Right renal cortex interstitium (tissue), 3 donors: ENCODE measurements around the gene MLEC. TPM values are rescaled to one million over a fixed set of nuclear protein-coding genes. Genes with fewer than 3 reads are reported as not detected.
A peak's percentile ranks its signal among the peaks of the same experiment; 100 is the strongest.
"Not testable (repeated sequence)": the region's sequence is repeated elsewhere in the genome, so short reads cannot be mapped to it uniquely, and the experiment has no call there.

ENCODE experiments used
- DNase-seq, 3 donors: peaks; one replicate each; pipeline ENCODE4 v3.0.0-alpha.2; 2013; ENCODE audit warnings: low read depth in 3 of 3, low spot score in 2 of 3
- polyA plus RNA-seq, 3 donors: library from polyadenylated mRNA; unstranded; fragments of 120-200 nt; gene quantifications; one replicate each; pipeline ENCODE4 v1.2.1, GENCODE V29; 2013; ENCODE audit not compliant: insufficient read length in 3 of 3

The MLEC gene
- polyA plus RNA-seq, 3 donors = 177 to 191 (median 185) TPM

DNA sequence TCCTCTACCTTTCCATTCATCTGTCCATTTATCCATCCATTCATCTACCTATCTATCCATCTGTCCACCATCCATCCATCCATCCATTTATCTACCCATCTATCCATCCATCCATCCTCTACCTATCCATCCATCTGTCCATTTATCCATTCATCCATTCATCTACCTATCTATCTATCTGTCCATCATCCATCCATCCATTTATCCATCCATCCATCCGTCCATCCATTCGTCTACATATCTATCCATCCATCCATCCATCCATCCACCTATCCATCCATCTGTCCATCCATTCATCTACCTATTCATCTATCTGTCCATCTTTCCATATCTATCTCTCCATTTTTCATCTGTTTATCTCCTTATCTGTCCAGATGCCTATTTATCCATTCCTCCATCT lies 25.5 kb upstream of the MLEC start:
- DNase-seq = no peak

DNA sequence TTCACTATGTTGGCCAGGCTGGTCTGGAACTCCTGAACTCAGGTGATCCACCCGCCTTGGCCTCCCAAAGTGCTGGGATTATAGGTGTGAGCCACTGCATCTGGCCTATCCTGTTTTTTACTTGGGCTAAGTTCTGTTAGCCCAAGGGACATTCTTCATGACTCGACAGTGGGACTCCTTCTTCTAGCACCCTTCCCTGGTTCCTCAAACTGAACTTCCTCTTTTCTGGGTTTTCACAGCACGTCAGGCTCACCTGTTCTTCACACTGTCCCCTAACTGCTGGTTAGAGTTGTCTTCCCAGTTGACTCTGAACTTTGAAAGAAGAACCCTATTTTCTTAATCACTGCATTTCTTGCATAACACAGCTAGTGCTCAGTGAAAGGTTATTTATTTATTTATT lies 24.1 kb upstream of the MLEC start:
- no peak for DNase-seq

DNA sequence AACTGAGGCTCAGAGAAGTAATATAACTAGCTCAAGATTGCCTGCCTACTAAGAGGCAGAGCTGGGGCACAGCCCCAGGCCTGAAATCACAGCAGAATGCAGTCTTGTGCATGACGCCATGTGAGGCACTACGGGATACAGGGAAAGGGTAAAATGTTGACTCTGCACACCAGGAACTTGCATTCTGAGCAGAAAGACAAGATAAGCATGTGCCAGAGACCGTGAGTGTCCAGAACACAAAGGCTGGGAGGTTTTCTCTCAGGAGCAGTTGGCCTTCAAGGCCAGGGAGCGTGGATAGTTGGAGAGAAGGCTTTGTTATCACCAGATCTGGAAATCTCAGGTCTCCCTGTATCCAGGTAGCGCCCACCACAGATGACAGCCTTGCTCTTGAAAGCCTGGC lies 23.2 kb upstream of the MLEC start:
- DNase-seq = no peak

DNA sequence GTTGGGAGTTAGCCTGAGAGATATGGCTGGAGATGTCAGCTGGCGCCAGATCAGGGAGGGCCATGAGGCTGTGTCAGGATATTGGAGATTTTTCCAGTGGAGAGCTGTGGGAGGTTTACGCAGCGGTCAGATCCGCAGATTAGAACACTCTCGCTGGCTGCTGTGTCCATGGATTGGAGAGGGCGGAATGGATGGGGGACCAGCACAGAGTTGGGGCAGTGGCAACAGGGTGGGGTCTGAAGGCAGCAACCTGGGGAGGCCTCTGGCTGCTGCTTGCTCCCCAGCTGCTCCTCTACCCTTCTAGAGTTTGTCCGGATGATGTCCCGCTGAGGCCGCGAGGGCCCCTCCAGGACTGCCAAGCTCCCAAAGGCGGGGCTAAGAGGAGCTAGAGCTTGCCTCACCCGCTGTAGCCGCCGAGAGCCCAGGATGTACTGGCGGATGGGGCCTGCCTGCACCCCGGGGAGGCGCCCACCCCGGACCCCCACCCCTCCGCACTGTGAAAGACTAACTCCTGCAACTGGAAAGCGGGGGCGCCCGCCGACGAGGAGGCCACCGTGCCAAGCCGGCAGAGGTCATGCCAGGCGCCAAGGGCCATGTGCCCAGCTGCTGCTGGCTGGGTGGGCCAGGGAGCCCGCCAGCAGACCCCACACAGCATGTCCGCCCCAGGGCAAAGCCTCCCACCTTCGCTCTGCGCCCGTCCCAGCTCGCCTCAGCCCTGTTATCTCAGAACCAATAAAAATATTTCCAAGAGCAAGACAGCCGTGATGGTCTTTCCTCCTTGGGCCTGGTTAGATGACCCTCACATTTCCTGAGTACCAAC lies 20.2 kb upstream of the MLEC start:
- DNase-seq = no peak

DNA sequence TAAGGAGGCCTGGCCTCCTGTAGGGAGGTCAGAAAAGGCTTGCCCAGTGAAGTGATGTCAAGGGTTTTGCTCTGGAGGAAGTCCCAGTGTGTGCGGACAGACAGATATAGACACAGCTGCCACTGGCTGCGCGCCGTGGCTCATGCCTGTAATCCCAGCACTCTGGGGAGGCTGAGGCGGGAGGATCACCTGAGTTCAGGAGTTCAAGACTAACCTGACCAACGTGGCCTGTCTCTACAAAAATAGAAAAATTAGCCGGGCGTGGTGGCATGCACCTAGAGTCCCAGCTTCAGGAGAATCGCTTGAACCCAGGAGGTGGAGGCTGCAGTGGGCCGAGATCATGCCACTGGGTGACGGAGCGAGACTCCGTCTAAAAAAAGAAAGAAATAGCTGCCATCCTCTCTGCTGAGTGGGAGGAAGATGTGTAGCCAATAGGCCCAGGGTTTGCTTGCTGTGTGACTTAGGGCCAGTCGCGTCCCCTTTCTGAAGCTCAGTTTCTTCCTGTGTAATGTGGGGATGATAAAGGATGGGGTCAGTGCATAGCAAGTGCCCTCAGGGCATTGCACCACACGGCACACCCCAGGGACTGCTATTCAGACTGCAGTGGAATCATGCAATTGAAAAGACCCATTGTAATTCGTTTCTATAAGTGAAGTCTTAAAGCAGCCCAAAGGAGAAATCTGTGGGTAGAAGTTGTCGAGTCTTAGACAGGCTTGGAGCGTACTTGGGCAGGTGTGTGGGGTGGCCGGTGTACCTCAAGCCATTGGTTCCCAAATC lies 18.7 kb upstream of the MLEC start:
- no peak for DNase-seq

DNA sequence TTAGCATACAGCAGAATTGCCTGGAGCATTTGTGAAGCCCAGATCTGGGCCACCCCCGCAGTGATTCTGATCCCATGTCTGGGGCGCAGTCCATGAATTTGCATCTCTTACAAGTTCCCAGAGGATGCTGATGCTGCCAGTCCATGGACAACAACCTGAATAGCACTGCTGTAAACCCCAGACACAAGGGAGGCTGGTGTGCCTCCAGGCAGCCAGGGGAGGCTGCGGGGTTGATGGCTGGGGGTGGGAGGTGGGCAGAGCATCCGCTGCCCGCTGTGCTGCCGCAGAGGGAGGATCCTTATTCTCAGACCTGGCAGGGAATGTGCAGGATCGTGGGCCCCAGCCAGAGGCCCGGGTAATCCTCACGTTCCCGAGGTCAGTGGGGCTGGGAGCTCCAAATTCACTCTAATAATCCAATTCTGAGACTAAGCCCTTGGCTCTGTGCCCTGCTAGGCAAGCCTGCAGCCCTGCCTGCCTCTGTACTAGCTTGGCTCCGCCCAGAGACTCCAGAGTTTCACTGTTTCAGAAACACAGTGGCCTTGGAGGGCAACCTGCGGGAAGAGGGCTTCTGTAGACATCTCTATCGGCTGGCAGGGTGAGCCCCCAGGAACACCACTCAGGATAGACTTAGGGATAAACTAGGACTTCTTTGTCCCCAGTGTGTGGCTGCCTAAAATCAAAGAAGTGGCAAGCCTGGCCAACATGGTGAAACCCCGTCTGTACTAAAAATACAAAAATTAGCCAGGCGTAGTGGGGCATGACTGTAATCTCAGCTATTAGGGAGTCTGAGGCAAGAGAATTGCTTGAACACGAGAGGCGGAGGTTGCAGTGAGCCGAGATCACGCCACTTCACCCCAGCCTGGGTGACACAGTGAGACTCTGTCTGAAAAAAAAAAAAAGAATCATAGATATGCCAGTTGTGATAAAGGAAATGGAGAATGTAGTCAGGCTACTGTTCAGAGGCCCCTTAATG lies 17.8 kb upstream of the MLEC start:
- DNase-seq = no peak

DNA sequence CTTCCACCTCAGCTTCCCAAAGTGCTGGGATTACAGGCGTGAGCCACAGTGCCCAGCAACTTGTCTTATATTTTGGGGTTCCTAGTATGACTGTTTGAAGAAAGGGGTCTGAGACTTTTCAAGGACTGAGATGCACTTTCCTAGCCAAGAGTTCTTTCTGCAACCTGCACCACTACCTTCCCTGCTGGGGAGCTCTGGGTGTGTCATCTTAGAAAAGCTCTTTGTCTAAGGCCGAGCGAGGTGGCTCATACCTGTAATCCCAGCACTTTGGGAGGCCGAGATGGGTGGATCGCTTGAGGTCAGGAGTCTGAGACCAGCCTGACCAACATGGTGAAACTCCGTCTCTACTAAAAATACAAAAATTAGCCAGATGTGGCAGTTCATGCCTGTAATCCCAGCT lies 16.7 kb upstream of the MLEC start:
- DNase-seq = not testable (repeated sequence)

DNA sequence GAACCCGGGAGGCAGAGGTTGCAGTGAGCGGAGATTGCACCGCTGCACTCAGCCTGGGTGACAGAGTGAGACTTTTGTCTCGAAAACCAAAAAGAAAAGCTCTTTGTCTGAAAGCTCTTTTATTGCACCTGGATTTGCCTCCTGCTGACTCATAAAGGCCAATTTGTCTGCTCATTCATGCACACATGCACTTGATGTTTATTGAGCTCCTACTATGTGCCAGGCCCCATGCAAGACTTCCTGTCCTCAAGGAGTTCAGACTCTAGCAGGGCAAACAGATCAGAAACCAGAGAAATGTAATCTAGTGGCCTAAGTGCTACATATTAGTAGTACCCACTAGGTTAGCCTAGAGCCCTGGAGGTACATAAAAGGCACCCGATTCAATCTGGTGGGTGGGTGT lies 16.3 kb upstream of the MLEC start:
- DNase-seq = no peak

DNA sequence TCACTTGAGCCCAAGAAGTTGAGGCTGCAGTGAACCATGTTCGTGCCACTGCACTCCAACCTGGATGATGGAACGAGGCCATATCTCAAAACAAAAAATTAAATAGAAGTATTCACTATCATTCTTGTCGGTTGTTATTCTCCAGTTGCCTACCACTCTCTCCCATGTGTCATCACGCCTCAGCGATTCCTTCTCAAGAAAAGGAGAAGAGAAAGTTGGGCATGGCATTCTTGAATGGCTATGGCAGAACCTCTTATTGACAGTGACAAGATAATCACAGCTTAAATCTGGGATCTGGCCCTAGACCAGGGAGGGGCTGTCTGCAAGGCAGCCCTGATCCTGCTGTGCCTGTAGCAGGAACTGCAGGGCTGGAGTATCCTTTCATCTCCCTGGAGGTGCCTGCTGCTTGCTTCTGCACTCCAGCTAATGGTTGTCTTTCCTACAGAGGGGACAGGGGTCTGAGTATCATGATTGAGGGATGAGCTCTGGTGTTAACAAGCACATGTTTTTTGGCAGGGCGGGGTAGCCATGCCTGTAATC lies 12.8 kb upstream of the MLEC start:
- no peak for DNase-seq

DNA sequence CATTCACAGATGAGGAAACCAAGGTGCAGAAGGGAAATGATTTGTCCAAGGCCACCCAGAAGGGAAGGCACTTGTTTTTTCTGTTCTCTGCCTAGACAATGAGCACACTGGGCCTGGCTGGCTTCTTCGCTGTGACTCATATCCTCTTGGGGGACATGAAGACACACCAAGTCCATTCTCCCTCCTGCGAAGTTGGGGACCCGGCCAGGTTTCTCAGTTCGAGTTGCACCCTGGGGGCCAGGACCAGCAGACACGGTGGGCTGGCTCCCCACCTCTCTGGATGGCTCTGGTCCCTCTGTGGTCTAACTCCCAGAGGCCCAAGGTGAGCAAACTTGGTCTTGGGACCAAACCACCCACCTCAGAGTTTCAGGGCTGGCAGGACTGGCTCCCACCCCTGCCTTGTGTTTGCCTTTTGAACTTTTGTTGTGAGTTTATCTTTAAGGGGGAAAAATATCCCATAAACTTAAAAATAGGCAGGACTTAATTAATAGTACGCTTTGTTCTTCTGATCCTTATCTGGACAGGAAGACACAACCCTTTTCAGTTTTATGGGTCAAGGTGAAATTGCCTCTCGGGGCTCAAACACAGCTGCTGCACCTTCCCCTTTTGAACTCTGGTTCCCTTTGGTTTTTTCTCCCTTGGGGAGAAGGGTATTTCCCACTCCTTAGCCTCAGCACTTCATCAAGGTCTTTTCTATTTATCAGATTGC lies 9.0 kb upstream of the MLEC start:
- no peak for DNase-seq

DNA sequence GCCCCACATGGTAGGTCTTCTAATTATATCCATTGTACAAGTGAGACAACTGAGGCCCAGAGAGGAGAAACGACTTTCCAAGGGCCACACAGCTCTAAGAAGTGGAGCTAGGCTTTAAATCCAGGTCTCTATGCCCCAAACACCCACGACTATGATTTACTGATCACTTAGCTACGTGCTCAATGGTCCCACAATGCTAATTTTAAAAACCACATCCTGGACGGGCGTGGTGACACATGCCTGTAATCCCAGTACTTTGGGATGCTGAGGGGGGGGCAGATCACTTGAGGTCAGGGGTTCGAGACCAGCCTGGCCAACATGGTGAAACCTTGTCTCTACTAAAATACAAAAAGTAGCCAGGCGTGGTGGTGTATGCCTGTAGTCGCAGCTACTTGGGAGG lies 8.4 kb upstream of the MLEC start:
- DNase-seq = no peak

DNA sequence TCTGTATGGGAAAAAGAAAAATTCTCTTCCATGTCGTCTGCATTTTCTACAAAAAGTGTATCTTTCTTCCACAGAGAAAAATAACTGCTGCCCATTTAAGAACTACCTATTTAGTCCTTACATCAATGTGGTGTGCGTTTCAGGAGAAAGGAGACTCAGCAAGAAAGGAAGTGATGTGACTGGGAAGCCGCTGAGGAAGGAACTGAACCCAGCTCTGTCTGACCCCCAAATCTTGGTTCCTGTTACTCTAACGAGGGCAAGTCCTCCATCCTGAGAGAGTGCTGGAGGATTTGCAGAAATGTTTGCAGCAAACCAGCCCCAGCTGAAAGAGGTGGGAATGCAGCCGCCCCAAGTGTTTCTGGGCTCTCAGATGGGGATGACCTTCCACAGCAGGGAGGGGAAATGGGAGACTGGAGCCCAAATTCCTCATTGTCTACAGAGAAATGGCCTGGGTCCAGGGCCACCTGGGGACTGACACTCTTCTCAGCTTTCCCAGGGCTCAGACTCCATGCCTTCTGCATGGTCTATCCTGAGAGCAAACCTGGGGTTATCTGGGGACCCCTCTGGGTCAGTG lies 6.7 kb upstream of the MLEC start:
- DNase-seq = no peak

DNA sequence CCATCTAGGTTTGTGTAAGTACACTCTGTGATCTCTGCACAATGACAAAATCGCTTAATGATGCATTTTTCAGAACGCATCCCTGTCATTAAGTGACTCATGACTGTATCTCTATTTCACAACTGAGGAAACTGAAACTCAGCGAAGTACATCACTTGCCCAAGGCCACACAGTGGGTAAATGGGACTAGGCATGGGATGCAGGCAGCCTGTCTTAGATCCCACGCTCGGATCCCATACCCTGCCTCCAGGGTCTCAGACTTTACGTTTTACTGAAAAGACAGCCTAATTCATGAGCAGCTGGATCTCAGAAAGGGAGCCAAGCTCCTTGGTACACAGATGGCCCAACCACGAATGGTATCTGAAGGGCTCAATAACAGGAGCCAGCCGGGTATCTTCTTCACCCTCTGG lies 2.4 kb upstream of the MLEC start:
- no peak for DNase-seq

DNA sequence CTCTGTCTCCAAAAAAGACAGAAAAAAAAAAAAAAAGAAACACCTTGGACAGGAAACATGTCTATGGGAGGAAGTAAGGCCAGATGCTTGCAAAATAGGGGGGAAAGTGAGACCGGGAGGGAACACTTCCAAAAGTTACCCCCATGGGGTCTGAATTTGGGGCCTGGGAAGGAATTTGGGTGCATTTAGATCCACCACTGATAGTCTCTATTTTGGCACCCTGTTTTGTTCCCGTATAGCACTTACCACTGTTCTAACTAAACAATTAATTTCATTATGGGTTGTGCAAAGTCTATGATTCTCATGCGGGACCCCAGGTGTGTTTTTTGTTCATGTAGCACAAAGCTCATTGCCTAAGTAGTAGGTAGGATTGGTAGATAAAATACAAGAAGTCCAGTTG lies 1.4 kb upstream of the MLEC start:
- no peak for DNase-seq

DNA sequence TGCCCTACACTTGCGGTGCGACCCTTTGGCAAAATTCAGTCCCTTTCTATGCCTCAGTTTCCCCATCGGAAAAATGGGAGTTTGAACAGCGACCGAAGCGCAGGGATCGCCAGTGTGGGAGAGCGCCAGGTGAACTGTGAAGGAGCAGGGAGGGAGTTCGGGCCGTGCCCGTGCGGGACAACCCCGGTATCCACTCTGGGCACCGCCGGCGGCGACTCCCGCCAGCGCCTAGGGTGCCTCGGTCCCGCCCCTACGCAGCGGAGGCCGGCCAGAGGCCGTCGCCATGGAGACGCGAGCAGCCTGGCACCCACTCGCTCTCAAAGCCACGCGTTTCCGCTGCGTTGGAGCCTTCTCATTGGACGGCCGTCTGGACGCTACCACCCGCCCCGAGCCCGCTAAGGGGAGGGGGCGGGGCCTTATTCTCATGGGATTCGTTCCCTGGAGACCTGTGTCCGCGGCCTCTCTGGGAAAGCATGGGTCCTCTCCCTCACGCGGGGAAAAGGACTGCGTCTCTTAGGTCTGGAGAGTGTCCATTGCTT lies 729 bp upstream of the MLEC start:
- DNase-seq = peak; percentile 93 to 97 (median 94)

DNA sequence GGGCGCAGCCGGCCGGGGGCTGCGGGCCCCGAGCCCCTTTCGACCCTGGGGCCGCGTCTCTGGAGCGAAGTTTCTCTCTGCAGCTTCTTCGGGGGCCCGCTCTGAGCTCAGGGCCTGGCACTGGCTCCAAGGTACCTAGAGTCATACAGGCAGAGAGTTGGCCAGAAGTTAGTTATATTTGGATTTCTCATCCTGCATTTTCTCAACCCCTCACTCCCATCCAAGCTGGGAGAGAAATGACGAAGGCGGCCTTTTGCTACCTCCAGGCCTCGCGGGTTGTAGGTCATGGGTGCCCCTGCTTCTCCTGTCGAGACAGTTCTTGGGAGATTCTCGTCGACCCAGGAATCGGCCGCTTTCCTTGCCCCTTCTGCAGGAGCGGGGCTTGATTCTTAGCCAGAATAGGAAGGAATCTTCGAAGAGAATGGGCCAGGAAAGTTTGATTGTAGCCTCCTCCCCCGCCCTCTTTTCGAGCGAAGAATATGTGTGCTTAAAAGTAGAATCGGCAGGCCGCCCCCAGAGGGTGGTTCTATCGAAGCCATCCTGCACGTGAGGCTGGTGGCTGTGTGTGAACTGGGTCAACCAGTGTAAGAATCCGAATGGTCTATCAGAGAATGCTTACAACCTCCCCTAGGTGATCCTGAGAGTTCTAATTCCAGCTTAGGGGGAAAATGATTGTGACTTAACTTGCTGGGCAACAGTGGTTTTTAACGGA lies 785 bp downstream of the MLEC start:
- no peak for DNase-seq

DNA sequence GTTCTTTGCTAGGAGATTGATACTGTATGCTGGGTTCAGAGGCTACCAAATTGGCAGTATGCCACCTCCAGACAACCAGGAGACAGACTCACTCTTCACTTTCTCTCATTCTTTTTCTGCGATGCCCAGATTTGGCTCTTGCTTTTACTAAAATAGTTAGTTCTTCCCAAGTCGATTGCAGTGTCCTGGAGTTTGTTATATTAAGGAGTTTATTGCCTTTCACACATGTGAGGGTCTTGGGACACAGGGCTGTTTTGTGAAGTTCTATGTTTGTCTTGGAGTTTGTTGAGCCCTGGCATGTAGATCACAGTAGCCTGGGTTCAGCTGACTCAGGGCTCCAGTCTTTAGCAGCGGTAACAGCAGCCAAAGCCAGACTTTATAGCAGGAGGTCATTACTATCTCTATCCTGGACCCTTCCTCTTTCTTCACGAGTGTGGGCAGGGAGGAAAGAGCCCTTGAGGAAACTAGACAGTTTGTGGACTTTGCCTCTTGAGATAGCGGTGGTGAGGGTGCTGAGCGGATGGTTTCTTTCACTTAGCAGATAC lies 1.6 kb downstream of the MLEC start:
- DNase-seq = no peak

DNA sequence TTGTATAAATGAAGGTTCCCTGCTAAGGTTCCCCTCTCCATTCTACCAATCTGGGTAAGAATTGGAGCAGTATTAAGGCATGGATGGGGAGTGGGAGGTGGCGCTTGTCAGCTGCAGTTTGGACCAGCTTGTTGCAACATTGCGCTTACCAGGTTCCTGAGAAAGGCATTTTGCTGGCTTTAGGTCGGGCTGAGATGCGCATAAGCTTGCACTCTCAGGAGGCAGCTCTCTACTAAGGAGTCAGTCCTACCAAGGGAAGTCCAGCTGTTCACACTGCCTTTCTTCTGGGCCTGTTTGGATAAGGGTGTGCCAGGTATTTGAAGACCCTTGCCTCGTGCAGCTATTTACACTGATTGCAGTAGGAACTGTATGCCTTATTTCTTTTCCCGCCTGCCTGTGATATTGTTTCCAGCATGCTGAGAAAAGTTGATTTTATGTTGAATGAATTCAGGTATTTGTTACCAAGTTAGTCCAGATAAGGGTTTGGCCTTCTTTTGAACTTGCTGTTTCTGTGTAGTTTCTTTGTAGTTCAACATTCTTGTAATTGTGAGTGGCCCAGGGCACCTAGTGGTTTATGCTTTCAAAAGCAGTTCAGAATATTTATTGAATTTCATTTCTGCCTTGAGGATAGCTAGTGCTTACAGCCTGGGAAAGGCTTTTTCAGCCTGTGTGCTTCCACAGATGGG lies 2.6 kb downstream of the MLEC start:
- no peak for DNase-seq
